ENCODE measurements around the gene KCTD19.

DNA sequence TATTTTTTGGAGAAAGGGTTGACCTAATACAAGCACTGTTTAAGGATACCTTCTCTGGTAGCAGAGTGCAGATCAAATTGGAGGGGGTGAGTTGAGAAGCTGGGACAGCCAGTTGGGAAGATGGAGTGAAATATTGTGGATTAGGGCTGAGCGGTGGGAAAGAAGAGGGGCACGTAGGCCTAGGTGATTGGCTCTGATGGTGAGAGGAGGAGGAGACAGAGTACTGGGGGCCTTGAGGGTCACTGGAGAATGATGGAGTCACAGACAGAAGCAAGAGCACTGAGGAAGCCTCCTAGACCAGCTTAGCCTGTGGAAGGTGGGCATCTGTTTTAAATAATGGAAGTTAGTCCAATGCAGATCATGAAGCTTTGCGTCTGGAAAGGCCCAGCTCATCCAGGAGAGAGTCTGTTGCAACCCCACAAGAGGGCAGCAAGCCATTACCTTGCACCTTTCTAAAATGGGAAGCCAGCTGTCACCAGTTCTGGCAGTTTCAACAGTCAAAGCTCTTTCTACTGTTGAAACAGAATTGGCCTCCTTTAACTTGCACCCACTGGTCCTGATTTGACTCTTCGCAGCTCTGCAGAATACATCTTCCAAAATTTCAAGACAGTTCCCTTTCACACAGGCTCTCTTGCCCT is 66.0 kb downstream of the KCTD19 start:
- TF ChIP-seq GATA2 (IDR thresholded peaks at IDR 0.05; ENCODE audit: low read depth, low read length) (no peak), GATA3 (IDR thresholded peaks at IDR 0.05; ENCODE audit: low read depth, low read length) (no peak)

Data from SH-SY5Y (cell line).